GM12878 (cell line): ENCODE results near the gene ZNF322. TPM values are rescaled to one million over a fixed set of nuclear protein-coding genes. Genes with fewer than 3 reads are reported as not detected.

ENCODE experiments used
- ATAC-seq: fragments of 200-7000 bp; cut with Tn5 transposase; 3 replicates; pipeline ENCODE4 v1.9.1; 2020; ENCODE audit warnings: mild to moderate bottlenecking, moderate library complexity
- BruUV-seq: library from RNA; stranded (reverse); fragments of 400-500 nt; replicated peaks from 2 replicates; lab custom pipeline; 2021; lab: Mats Ljungman, UMichigan
- CTCF ChIA-PET: fragments of 300-600 bp; sonication (Branson Sonifier 250); formaldehyde crosslinking; extraction: SDS; loops from one replicate; lab custom pipeline; 2021; ENCODE audit warnings: inconsistent platforms; lab: Yijun Ruan, JAX
- POLR2A ChIA-PET: fragments of 350-600 bp; formaldehyde crosslinking; extraction: SDS; loops from one replicate; lab custom pipeline; 2021; ENCODE audit warnings: inconsistent platforms; lab: Charles Lee
- RAD21 ChIA-PET: fragments of 300-600 bp; sonication (Branson Sonifier 250); formaldehyde crosslinking; loops from one replicate; lab custom pipeline; 2023; ENCODE audit warnings: antibody characterized with exemption; ENCODE audit not compliant: unreplicated experiment; lab: Charles Lee
- SMC1A ChIA-PET: fragments of 300-600 bp; sonication (Branson Sonifier 250); formaldehyde crosslinking; loops from one replicate; lab custom pipeline; 2023; ENCODE audit not compliant: unreplicated experiment, uncharacterized antibody; lab: Charles Lee
- DNase-seq: peaks from one replicate; pipeline ENCODE4 v3.0.0-alpha.2; 2011; ENCODE audit warnings: low read depth, low spot score
- FAIRE-seq: peaks from 3 replicates; lab custom pipeline; 2011; peaks lifted over from hg19 to GRCh38; lab: Jason Lieb, UNC
- H2AFZ ChIP-seq: 2 replicates; pipeline ENCODE4 v1.6.0; 2011; ENCODE audit warnings: low read depth, low read length, control low read depth; ENCODE audit not compliant: control insufficient read depth
- H3K27ac ChIP-seq: 2 replicates; pipeline ENCODE4 v1.5.1; 2011; ENCODE audit warnings: control low read depth; ENCODE audit not compliant: control insufficient read depth, insufficient read depth
- H3K27me3 ChIP-seq, 2 experiments: replicated peaks in 1 of 2; 2 replicates each; pipeline versions ENCODE4 v1.6.0 to v1.6.1; 2011; ENCODE audit warnings: low read length in 1 of 2; ENCODE audit not compliant: control insufficient read depth in 2 of 2, insufficient read depth in 2 of 2
- H3K36me3 ChIP-seq, 2 experiments: 2 replicates each; pipeline ENCODE4 v1.5.1; 2011; ENCODE audit warnings: low read length in 1 of 2; ENCODE audit not compliant: control insufficient read depth in 2 of 2, insufficient read depth in 2 of 2
- H3K4me1 ChIP-seq: 2 replicates; pipeline ENCODE4 v1.6.1; 2011; ENCODE audit warnings: mild to moderate bottlenecking, low read length, moderate library complexity, mixed read lengths; ENCODE audit not compliant: control insufficient read depth, insufficient read depth
- H3K4me2 ChIP-seq: 2 replicates; pipeline ENCODE4 v1.6.0; 2011; ENCODE audit warnings: control low read depth; ENCODE audit not compliant: control insufficient read depth, insufficient read depth
- H3K4me3 ChIP-seq: fragments of 200-600 bp; sonication (generic); 2 replicates; pipeline ENCODE4 v1.5.1; 2016
- H3K79me2 ChIP-seq: 2 replicates; pipeline ENCODE4 v1.6.0; 2011; ENCODE audit warnings: low read length; ENCODE audit not compliant: control insufficient read depth, insufficient read depth
- H3K9ac ChIP-seq: 2 replicates; pipeline ENCODE4 v1.8.0; 2011; ENCODE audit warnings: low read length, control low read depth, mixed read lengths; ENCODE audit not compliant: control insufficient read depth, insufficient read depth
- H3K9me3 ChIP-seq: replicated peaks from 3 replicates; pipeline ENCODE4 v1.5.1; 2011; ENCODE audit warnings: mild to moderate bottlenecking, low read length; ENCODE audit not compliant: control insufficient read depth, insufficient read depth
- H4K20me1 ChIP-seq: 2 replicates; pipeline ENCODE4 v1.6.0; 2011; ENCODE audit not compliant: control insufficient read depth, insufficient read depth
- ASH2L ChIP-seq: fragments of 300-600, 200-600 bp; sonication (generic); IDR thresholded peaks from 2 replicates; pipeline ENCODE4 v1.6.1; 2017; ENCODE audit warnings: low read depth, mild to moderate bottlenecking, borderline replicate concordance
- BACH1 ChIP-seq: fragments of 450-650 bp; IDR thresholded peaks from 2 replicates; pipeline ENCODE4 v1.6.1; 2017; ENCODE audit warnings: mild to moderate bottlenecking, borderline replicate concordance
- BRCA1 ChIP-seq: IDR thresholded peaks from 2 replicates; pipeline ENCODE4 v1.6.1; 2011; ENCODE audit warnings: low read depth, low read length, improper control_type of control experiment
- E4F1 ChIP-seq: fragments of 450-650 bp; IDR thresholded peaks from 2 replicates; pipeline ENCODE4 v1.6.1; 2018; ENCODE audit warnings: borderline replicate concordance, mild to moderate bottlenecking; ENCODE audit not compliant: partially characterized antibody
- HCFC1 ChIP-seq: fragments of 150-350 bp; IDR thresholded peaks from 2 replicates; pipeline ENCODE4 v1.6.1; 2014; ENCODE audit warnings: low read length
- HDAC2 ChIP-seq: fragments of 200-600 bp; sonication (generic); IDR thresholded peaks from 2 replicates; pipeline ENCODE4 v1.6.1; 2017
- NFIC ChIP-seq: IDR thresholded peaks from 2 replicates; pipeline ENCODE4 v1.6.1; 2012; ENCODE audit warnings: low read depth, mild to moderate bottlenecking, inconsistent platforms, low read length, moderate library complexity
- RAD21 ChIP-seq: IDR thresholded peaks from 2 replicates; pipeline ENCODE4 v1.6.1; 2011; ENCODE audit warnings: mild to moderate bottlenecking, low read depth, low read length, moderate library complexity; ENCODE audit not compliant: insufficient read depth
- RELA ChIP-seq: fragments of 450-650 bp; IDR thresholded peaks from 2 replicates; pipeline ENCODE4 v1.8.0; 2014; ENCODE audit warnings: borderline replicate concordance; ENCODE audit not compliant: partially characterized antibody
- RUNX3 ChIP-seq: IDR thresholded peaks from 2 replicates; pipeline ENCODE4 v1.6.1; 2012; ENCODE audit warnings: low read length, inconsistent platforms
- TCF7 ChIP-seq: IDR thresholded peaks from 2 replicates; pipeline ENCODE4 v1.6.1; 2014; ENCODE audit warnings: antibody characterized with exemption, borderline replicate concordance
- YBX1 ChIP-seq: fragments of 450-650 bp; IDR thresholded peaks from 2 replicates; pipeline ENCODE4 v1.6.1; 2016; ENCODE audit warnings: antibody characterized with exemption
- YY1 ChIP-seq: IDR thresholded peaks from 2 replicates; pipeline ENCODE4 v1.6.1; 2011; ENCODE audit warnings: low read depth, mild to moderate bottlenecking, low read length
- ZNF622 ChIP-seq: fragments of 450-650 bp; IDR thresholded peaks from 2 replicates; pipeline ENCODE4 v1.6.1; 2017; ENCODE audit warnings: mild to moderate bottlenecking, inconsistent platforms
- WGBS: methylation state at CpG from one replicate; pipeline ENCODE4 v1.1.6; 2016; ENCODE audit warnings: low lambda C conversion rate; ENCODE audit not compliant: insufficient replicate concordance, insufficient coverage; ENCODE audit errors: missing lambda C conversion rate; 5-methylcytosine and 5-hydroxymethylcytosine counted together
- in situ Hi-C: fragments of 300-500 bp; cut with MboI; formaldehyde crosslinking; loops from 9 replicates; pipeline ENCODE4 v1.14.3; 2018; ENCODE audit warnings: mixed read lengths
- intact Hi-C: fragments of 100-400 bp; cut with micrococcal nuclease; formaldehyde crosslinking; loops from one replicate; pipeline ENCODE4 v1.14.2; 2022; ENCODE audit not compliant: unreplicated experiment
- polyA plus RNA-seq, 11 experiments: library from polyadenylated mRNA; depleted of rRNA in 4 of 11; unstranded in 6 of 11; stranded (reverse) in 5 of 11; fragments of >200 nt; fragmentation: Nextera tagmentation in 4 of 11; fragmentation: Illumina TruSeq in 1 of 11; extraction: Ambion mirVana in 4 of 11; extraction: Trizol in 1 of 11; gene quantifications; 1 replicate in 1 of 11; 2 replicates in 10 of 11; pipeline versions ENCODE4 v1.2.1 to v1.2.3, GENCODE V29; 2011 to 2016; ENCODE audit warnings: inconsistent platforms in 2 of 11, missing spikeins in 2 of 11, low read depth in 1 of 11
- total RNA-seq, 4 experiments: library from RNA; depleted of rRNA in 3 of 4; stranded (reverse); fragments of >200 nt in 3 of 4; fragmentation: Illumina TruSeq in 1 of 4; extraction: Trizol in 1 of 4; gene quantifications; 2 replicates each; pipeline versions ENCODE4 v1.2.1 to v1.2.3, GENCODE V29; 2013 to 2021
- TF ChIP-seq, protein P1 (sequence below): IDR thresholded peaks from 2 replicates; pipeline ENCODE4 v1.6.1; 2011; ENCODE audit warnings: low read depth, low read length, improper control_type of control experiment, borderline replicate concordance
- TF ChIP-seq, protein P2 (sequence below): fragments of 450-650 bp; IDR thresholded peaks from 2 replicates; pipeline ENCODE4 v1.6.1; 2017; ENCODE audit warnings: mild to moderate bottlenecking, moderate library complexity
- TF ChIP-seq, protein P3 (sequence below): IDR thresholded peaks from 2 replicates; pipeline ENCODE4 v1.6.1; 2011; ENCODE audit warnings: low read depth, mild to moderate bottlenecking, low read length, moderate library complexity, borderline replicate concordance; ENCODE audit errors: extremely low read depth

Gene ZNF322
- total and polyA plus RNA-seq, 10 of the 15 experiments (the other 5 are each of a cell fraction or from before 2014, with no cell fraction given), result 2.7 to 19.1 (median 11.9) TPM

DNA sequence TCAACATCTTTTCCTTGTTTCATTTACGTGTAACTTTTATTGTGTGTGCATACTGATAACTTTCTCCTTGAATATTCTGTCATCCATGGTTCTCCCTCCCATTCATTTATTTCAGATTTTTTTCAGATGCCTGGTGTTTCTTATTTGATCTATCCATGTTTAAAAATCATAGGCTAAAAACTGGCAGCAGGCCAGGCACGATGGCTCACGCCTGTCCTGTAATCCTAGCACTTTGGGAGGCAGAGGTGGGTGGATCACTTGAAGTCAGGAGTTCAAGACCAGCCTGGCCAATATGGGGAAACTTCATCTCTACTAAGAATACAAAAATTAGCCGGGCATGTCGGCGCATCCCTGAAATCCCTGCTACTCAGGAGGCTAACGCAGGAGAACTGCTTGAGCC, 31.7 kb downstream of the ZNF322 start:
- DNase-seq (no peak), FAIRE-seq (no peak), ATAC-seq (no peak)
- WGBS, result 83% methylated on average over 7 of the region's 7 CpGs
- ChIA-PET POLR2A (interaction anchor here (0.6 kb wide), 1 partner anchor 271 kb away, joined by 8 read pairs; no protein-coding TSS in a partner anchor), CTCF (no interaction called here), RAD21 (no interaction called here), SMC1A (no interaction called here)
- Histone ChIP-seq H3K9ac (no peak overlapping the region), H3K4me1 (no peaks in the 10 kb centered on the region), H3K27ac (no peak overlapping the region), H3K27me3 (no peaks in the 10 kb centered on the region), H3K79me2 (no peaks in the 10 kb centered on the region), H2AFZ (no peak overlapping the region), H3K4me2 (no peak overlapping the region), H3K4me3 (no peak overlapping the region), H3K36me3 (no peaks in the 10 kb centered on the region), H4K20me1 (no peaks in the 10 kb centered on the region), H3K9me3 (no peaks in the 10 kb centered on the region; the same call in 2 of the 3 replicates)
- in situ Hi-C loops (no loop called here), intact Hi-C loops (no loop called here)
- BruUV-seq, result no TSS peak
- TF ChIP-seq RUNX3, result no peak
- no peak for TF ChIP-seq HCFC1
- TF ChIP-seq E4F1, result no peak
- no peak for TF ChIP-seq NFIC
- no peak for TF ChIP-seq BACH1
- TF ChIP-seq, protein P1, sequence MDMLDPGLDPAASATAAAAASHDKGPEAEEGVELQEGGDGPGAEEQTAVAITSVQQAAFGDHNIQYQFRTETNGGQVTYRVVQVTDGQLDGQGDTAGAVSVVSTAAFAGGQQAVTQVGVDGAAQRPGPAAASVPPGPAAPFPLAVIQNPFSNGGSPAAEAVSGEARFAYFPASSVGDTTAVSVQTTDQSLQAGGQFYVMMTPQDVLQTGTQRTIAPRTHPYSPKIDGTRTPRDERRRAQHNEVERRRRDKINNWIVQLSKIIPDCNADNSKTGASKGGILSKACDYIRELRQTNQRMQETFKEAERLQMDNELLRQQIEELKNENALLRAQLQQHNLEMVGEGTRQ, result no peak
- TF ChIP-seq, protein P2, sequence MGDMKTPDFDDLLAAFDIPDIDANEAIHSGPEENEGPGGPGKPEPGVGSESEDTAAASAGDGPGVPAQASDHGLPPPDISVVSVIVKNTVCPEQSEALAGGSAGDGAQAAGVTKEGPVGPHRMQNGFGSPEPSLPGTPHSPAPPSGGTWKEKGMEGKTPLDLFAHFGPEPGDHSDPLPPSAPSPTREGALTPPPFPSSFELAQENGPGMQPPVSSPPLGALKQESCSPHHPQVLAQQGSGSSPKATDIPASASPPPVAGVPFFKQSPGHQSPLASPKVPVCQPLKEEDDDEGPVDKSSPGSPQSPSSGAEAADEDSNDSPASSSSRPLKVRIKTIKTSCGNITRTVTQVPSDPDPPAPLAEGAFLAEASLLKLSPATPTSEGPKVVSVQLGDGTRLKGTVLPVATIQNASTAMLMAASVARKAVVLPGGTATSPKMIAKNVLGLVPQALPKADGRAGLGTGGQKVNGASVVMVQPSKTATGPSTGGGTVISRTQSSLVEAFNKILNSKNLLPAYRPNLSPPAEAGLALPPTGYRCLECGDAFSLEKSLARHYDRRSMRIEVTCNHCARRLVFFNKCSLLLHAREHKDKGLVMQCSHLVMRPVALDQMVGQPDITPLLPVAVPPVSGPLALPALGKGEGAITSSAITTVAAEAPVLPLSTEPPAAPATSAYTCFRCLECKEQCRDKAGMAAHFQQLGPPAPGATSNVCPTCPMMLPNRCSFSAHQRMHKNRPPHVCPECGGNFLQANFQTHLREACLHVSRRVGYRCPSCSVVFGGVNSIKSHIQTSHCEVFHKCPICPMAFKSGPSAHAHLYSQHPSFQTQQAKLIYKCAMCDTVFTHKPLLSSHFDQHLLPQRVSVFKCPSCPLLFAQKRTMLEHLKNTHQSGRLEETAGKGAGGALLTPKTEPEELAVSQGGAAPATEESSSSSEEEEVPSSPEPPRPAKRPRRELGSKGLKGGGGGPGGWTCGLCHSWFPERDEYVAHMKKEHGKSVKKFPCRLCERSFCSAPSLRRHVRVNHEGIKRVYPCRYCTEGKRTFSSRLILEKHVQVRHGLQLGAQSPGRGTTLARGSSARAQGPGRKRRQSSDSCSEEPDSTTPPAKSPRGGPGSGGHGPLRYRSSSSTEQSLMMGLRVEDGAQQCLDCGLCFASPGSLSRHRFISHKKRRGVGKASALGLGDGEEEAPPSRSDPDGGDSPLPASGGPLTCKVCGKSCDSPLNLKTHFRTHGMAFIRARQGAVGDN, result no peak
- TF ChIP-seq HDAC2, result no peak
- TF ChIP-seq YY1, result no peak
- TF ChIP-seq YBX1, result no peak
- TF ChIP-seq ASH2L, result no peak
- TF ChIP-seq, protein P3, sequence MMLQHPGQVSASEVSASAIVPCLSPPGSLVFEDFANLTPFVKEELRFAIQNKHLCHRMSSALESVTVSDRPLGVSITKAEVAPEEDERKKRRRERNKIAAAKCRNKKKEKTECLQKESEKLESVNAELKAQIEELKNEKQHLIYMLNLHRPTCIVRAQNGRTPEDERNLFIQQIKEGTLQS, result no peak
- no peak for TF ChIP-seq RAD21
- no peak for TF ChIP-seq TCF7
- no peak for TF ChIP-seq ZNF622
- TF ChIP-seq BRCA1, result no peak
- TF ChIP-seq RELA, result no peak
